ENCODE data around the gene HSPB6.

The HSPB6 gene

DNA sequence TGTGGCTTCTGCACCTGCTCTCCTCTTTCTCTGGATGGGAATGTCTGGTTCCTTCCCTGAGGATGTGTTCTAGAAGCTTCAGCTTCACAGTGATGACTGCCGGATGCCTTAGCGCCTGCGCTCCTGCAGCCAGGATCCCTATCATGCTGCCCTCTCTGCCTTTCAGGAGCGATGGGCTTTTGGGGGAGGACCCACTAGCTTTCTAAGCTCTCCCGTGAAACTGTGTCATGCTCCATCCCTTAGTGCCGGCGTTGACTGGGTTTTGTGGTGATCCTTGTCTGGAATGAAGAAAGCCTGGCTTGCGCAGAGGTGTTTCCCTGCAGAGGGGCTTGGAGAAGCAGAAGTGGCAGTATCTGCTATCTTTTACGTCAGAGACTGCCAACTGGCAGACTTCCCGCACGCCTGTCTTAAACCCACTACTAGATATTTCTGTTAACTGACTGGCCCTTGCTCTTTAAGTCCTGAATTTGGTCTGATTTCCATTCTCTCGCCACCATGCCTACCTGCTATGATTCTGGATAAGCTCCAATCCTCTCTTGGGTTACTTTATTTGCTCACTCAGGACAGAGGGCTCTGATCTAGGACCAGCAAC, 42.8 kb downstream of the HSPB6 start:
- Histone ChIP-seq H3K36me3 (no peaks in the 10 kb centered on the region), H3K27me3 (peaks cover 18% of the 10 kb centered on the region), H3K4me3 (ENCODE audit: low read depth, low read length) (no peak overlapping the region), H3K4me1 (no peaks in the 10 kb centered on the region; the same call in 1 of the 2 replicates), H3K9me3 (no peaks in the 10 kb centered on the region)
- DNase-seq, result no peak
- TF ChIP-seq, protein P1, sequence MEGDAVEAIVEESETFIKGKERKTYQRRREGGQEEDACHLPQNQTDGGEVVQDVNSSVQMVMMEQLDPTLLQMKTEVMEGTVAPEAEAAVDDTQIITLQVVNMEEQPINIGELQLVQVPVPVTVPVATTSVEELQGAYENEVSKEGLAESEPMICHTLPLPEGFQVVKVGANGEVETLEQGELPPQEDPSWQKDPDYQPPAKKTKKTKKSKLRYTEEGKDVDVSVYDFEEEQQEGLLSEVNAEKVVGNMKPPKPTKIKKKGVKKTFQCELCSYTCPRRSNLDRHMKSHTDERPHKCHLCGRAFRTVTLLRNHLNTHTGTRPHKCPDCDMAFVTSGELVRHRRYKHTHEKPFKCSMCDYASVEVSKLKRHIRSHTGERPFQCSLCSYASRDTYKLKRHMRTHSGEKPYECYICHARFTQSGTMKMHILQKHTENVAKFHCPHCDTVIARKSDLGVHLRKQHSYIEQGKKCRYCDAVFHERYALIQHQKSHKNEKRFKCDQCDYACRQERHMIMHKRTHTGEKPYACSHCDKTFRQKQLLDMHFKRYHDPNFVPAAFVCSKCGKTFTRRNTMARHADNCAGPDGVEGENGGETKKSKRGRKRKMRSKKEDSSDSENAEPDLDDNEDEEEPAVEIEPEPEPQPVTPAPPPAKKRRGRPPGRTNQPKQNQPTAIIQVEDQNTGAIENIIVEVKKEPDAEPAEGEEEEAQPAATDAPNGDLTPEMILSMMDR (IDR thresholded peaks at IDR 0.05; ENCODE audit: low read depth, low read length), result no peak

DNA sequence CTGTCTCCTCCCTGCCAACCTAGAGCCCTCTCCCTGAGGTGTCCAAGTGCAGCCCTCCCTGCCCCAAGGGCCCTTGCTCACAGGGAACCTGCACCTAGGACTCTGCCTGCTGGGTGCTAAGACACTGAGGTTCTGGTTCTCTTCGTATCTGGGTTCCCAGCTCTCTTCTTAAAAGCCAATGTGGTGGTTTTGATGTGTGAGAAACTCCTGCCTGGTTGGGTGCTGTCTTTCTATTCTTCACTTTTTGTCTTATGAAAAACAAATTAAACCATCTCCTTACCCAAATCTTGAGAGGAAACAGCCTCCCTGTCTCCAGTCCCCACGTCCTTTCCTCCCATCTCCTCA, 43.4 kb downstream of the HSPB6 start:
- no peak for DNase-seq
- TF ChIP-seq, protein P1 (IDR thresholded peaks at IDR 0.05; ENCODE audit: low read depth, low read length), result no peak
- Histone ChIP-seq H3K36me3 (no peaks in the 10 kb centered on the region), H3K4me3 (ENCODE audit: low read depth, low read length) (no peak overlapping the region), H3K27me3 (peaks cover 18% of the 10 kb centered on the region), H3K9me3 (no peaks in the 10 kb centered on the region), H3K4me1 (no peaks in the 10 kb centered on the region; the same call in 1 of the 2 replicates)

DNA sequence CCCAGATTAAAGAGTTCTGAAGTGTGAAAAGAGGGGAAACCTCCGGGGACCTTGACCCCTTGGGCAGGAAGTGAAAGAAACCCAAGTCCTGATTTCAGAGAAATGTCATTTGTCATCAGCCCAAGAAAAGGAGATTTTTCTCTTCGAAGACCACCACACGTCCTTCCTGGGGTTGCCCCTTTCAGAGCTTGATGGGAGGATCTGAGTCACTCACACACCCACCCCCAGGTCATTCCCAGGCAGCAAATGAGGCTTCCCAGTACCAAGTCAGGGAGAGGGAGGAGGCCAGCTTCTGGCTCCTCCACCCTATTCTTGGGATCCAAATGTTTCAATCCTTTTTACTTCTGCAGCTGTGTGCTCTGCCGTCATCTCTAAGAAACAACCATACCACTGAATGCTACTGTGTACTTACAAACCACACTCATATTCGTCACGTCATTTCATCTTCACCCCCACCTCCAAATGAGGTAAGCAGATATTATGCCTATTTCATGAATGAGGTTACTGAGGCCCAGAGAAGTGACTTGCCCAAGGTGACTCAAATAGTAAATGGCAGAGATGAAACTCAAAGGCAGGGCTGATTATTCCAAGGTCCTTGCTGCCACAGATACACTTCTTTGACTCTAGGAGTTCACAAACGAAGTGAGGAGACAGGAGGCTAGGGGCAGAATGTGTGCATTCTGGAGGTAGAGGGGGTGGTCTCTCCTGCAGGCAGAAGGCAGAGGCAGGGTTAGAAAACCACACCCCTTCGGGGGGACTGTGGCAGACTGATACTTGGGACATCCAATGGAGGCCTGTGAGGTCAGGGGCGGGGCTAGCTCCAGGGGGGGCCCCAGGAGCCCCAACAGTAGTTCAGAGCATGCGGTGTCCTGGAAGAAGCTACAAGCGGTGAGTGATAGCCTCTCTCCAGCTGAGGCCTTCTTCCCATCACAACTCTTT, 44.0 kb downstream of the HSPB6 start:
- TF ChIP-seq, protein P1 (IDR thresholded peaks at IDR 0.05; ENCODE audit: low read depth, low read length), result no peak
- Histone ChIP-seq H3K27me3 (peaks cover 24% of the 10 kb centered on the region), H3K4me3 (ENCODE audit: low read depth, low read length) (no peak overlapping the region), H3K36me3 (no peaks in the 10 kb centered on the region), H3K9me3 (no peaks in the 10 kb centered on the region), H3K4me1 (no peaks in the 10 kb centered on the region; the same call in 1 of the 2 replicates)
- DNase-seq, result no peak

DNA sequence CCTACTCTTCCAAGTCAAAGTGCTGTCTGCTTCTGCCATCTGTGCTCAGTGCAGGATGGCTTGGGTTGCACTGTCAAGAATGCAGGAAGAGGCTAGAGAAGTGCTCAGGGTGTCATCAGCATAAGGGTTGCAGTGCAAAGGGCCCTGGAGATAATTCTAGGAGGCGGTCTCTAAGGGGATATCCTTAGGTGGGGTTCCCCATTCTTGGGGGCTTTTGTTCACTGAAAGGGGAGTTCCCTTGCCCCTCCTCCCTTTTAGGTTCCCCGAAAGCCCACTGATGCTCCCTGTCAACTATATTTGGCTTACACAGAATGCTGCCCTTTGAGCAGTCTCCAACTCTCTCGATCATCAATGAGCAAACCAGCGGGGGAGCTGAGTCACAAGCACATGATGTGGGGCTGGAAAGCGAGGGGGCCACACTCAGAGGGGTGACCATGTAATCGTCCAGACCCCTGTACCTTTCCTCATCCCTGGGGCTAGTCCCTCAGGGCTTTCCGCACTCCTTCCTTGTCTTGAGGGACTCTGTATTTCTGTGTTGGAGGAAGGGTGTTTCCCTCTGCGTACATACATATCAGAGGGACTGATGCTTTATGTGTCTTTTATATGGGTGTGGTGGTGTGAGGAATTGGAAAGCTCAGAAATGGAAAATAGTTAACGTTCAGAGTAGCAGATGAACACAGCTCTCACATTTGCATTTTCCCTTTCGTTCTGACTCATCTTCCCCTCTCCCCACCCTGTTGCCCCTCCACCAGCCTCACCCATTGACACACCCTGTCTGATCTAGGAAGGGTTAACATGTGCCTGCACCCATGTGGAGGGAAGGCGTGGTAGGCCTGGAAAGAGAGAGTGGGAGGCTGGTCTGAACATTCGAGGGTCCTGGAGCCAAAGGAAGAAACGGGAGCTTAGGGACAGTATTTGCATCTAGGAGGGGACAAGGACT, 45.8 kb downstream of the HSPB6 start:
- Histone ChIP-seq H3K27me3 (peaks cover 26% of the 10 kb centered on the region), H3K9me3 (no peaks in the 10 kb centered on the region), H3K4me1 (no peaks in the 10 kb centered on the region; the same call in 1 of the 2 replicates), H3K36me3 (no peaks in the 10 kb centered on the region), H3K4me3 (ENCODE audit: low read depth, low read length) (no peak overlapping the region)
- TF ChIP-seq, protein P1 (IDR thresholded peaks at IDR 0.05; ENCODE audit: low read depth, low read length), result no peak
- DNase-seq, result no peak

DNA sequence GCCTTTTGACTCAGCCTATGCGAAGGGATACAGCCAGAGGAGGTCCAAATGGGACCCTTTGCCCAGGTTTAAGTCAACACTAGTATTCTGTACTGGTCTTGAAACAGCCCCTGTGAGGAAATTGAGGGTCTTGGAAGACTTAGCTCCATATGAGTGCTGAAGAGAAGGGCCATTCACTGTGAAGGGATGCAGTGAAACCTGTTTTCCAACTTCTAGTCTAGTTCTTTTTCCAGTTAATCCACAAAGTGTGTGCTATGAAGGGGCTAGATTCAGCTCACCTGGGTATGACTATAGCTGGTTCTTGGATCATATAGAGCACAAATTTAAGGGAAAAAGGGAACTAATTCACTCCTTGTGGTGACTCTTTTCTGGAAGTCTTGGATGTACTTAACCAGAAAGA, 48.4 kb downstream of the HSPB6 start:
- no peak for DNase-seq
- TF ChIP-seq, protein P1 (IDR thresholded peaks at IDR 0.05; ENCODE audit: low read depth, low read length), result no peak
- H3K4me3 ChIP-seq (ENCODE audit: low read depth, low read length), result no peak overlapping the region
- peaks cover 26% of the 10 kb centered on the region for H3K27me3 ChIP-seq
- no peaks in the 10 kb centered on the region for H3K4me1 ChIP-seq
- H3K9me3 ChIP-seq, result no peaks in the 10 kb centered on the region
- H3K36me3 ChIP-seq, result no peaks in the 10 kb centered on the region

All from BE2C (cell line).